Neural progenitor cell (in vitro differentiated cells): Measurements from ENCODE around the gene ANO10.

Experiments
- CTCF ChIP-seq: fragments of 200-600 bp; sonication (generic); IDR thresholded peaks from 2 replicates; pipeline ENCODE4 v1.5.1; 2017; ENCODE audit warnings: antibody characterized with exemption, mild to moderate bottlenecking
- EZH2phosphoT487 ChIP-seq: fragments of 200-600 bp; sonication (generic); IDR thresholded peaks from 2 replicates; pipeline ENCODE4 v1.6.1; 2017; ENCODE audit warnings: antibody characterized with exemption

DNA sequence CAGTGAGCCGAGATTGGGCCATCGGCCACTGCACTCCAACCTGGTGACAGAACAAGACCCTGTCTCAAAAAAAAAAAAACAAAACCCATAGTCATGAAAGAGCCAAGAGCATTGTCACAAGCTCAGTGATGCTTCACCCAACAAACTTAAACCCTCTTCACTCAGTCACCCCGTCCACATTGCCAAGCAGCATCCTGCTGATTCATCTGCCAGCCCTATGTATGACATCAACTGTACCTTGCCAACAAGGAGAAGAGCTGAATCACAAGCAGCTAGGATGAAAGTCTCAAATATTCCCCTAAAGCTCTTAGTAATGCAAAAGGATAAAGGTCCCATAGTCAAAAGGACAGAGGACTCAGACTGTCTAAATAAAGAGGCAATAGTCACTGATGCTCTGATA is 90.0 kb downstream of the ANO10 start:
- TF ChIP-seq CTCF (no peak), EZH2phosphoT487 (no peak)
